Prostate gland (tissue), 2 donors: ENCODE data around the gene PIPOX.

Experiments
- POLR2A ChIP-seq: fragments of 450-650 bp; IDR thresholded peaks from one replicate; pipeline ENCODE4 v1.6.1; 2016; ENCODE audit warnings: antibody characterized with exemption, mild to moderate bottlenecking
- POLR2AphosphoS5 ChIP-seq: sonication (generic); formaldehyde crosslinking; IDR thresholded peaks from one replicate; pipeline ENCODE4 v1.6.1; 2017; ENCODE audit warnings: antibody characterized with exemption
- TF ChIP-seq, protein P1 (sequence below), 4 experiments: fragments of 200-600 bp in 2 of 4; fragments of 450-650 bp in 2 of 4; sonication (generic) in 2 of 4; IDR thresholded peaks; 1 replicate in 3 of 4; 2 replicates in 1 of 4; pipeline ENCODE4 v1.5.1; 2016 to 2019; ENCODE audit warnings: antibody characterized with exemption in 4 of 4, mild to moderate bottlenecking in 2 of 4, moderate library complexity in 2 of 4

DNA sequence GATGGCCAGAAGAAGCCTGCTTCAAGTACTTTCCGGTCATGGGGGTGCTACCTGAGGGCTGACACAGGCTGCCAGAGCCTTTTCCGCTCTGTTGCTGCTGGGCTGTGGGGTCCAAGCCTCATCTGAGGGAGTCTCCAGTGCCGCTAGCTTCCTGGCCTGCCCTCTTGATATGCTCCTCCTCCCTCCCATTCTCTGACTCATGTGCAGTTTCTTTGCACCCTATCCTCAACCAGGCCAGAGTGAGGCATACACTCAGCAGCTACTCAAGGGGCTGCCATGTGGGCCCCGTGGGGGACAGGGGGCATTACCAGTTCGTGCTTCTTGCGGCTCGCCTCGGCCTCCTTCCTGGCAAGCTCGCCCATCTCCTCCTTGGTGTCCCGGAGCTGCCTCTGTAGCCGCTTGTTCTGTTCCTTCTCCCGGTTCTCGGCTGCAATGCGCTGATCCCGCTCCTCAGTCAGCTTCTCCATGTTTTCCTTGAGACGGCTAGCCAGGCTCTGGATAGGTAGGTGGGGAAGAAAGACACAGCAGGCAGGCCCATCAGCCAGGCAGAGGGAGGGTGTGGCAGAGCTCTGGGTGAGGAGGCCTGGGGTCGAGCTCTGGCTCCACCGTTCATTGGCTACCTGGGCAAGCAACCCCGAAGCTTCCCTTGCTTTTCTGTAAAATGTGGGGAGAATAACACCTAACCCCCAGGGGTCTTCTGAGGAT lies 43.8 kb downstream of the PIPOX start:
- TF ChIP-seq, protein P1, sequence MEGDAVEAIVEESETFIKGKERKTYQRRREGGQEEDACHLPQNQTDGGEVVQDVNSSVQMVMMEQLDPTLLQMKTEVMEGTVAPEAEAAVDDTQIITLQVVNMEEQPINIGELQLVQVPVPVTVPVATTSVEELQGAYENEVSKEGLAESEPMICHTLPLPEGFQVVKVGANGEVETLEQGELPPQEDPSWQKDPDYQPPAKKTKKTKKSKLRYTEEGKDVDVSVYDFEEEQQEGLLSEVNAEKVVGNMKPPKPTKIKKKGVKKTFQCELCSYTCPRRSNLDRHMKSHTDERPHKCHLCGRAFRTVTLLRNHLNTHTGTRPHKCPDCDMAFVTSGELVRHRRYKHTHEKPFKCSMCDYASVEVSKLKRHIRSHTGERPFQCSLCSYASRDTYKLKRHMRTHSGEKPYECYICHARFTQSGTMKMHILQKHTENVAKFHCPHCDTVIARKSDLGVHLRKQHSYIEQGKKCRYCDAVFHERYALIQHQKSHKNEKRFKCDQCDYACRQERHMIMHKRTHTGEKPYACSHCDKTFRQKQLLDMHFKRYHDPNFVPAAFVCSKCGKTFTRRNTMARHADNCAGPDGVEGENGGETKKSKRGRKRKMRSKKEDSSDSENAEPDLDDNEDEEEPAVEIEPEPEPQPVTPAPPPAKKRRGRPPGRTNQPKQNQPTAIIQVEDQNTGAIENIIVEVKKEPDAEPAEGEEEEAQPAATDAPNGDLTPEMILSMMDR (IDR thresholded peaks at IDR 0.05): no peak
- TF ChIP-seq POLR2AphosphoS5 (no peak), POLR2A (no peak)
